GM18508 (cell line): ENCODE data around the gene CORO7.

ENCODE experiments used
- ATAC-seq: cut with Tn5 transposase; IDR thresholded peaks from one replicate; pipeline ENCODE4 v1.9.1; 2021; ENCODE audit warnings: moderate number of reproducible peaks; ENCODE audit not compliant: insufficient read depth, unreplicated experiment

CORO7 gene

GRCh38 chr16:4324492-4325252 is 91.7 kb downstream of the CORO7 start:
- no peak for ATAC-seq

- ATAC-seq: no peak
Measured at GRCh38 chr16:4323845-4324488, 92.4 kb downstream of the CORO7 start.

- ATAC-seq: no peak
Measured at GRCh38 chr16:4323071-4323844, 93.1 kb downstream of the CORO7 start.

DNA sequence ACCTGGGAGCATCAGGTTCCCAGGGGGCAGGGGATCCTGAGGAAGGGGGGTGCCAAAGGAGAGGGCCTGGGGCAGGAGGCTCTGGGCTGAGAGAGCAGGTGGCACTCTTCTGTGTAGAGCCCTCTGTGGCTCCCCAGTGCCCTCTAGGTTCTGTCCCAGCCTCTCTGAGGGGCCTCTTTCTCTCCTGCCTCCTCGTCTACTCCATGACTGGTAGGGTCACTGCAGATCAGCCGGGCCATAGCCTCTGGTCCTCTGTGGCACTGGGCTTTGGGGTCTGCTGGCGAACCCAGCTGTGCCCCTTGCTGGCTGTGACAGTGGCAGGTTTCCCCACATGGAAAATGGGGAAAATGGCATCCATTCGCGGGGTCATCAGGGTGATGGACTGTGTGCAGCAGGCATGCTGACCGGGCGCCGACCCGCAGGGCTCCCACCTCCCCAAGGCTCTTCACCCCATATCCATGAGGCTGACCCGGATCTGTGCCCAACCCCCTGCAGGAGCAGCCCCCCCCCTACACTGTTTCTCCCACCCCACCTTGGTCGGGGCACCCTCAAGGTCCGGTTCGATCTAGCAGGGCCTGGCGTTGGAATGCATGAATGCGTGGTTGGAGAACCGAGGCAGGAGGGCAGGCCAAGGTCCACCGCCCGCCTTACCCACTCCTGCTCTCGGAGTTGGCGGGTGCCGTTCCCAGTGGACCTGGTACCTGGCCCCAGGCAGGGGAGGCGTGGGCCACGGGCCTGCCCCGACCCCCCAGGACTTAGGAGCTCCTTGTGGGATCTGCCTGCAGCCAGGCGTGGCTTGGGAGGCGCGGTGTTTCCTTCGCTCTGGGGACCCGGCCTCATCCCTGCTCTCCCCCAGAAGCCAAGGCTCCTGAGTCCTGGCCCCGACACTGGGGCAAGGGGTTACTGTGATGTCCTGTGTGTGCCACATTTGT is 94.0 kb downstream of the CORO7 start:
- ATAC-seq: no peak

DNA sequence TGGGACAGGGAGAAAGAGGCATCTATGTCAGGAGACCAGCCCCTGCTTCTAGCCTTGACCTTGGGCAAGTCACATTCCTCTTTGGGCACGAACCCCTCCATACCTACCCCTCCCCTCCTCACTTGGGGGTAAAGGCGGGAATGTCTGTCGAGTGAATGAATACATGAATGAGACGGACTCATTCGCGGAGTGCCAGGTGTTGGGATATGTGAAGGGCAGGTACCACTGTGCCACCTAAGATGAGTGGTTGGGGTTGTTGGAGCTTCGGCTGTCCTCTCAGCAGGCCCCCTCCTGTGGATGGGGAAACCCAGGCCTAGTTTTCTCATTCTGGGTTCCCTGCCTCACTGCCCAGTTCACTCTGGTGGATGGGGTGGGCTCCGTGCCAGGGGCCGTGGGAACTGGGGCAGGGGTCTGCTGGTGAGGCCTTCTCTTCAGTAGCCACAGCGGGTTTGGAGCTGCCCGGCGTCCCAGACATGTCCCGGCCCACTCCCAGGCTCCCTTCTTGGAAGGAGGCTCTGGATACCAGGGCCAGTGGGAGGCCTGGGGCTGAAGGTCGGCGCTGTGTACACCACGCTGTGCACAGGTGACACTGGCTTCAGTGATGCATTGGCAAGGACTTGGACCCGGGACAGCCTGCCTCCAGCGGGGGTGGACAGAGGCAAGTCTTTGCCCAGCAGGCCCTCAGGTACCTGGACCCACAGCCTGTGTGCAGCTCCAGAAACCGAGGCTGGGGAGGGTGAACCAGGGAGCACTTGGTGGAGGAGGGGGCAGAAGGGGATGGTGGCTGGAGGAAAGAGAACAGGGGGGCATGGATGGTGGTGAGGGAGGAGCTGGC is 94.9 kb downstream of the CORO7 start:
- ATAC-seq: no peak

DNA sequence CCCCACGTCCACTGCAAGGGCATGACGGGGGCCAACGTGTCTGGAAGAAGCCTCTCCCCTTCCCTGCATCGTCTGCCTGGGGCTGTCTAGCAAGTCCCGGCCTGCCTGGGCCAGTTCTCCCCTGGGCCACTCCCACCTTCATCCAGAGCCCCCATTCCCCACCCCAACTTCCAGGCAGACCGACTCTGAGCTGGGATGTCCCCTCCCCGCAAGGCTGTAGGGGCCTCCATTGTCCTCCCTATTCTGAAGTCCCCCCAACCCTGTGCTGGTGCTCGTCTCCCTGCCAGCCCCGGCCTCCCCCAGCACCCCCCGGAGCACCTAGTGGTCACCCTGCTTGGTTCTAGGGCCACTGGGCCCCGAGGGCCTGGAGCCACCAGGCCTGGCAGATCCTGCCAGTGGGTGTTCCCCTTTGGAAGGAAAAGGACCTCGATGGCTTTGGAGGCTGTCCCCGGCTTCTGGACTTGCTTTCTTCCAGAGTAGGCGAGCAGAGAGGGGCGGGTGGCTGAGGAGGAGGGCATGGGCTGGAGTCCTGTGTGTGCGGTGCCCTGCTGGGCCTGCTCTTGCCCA is 95.7 kb downstream of the CORO7 start:
- no peak for ATAC-seq

DNA sequence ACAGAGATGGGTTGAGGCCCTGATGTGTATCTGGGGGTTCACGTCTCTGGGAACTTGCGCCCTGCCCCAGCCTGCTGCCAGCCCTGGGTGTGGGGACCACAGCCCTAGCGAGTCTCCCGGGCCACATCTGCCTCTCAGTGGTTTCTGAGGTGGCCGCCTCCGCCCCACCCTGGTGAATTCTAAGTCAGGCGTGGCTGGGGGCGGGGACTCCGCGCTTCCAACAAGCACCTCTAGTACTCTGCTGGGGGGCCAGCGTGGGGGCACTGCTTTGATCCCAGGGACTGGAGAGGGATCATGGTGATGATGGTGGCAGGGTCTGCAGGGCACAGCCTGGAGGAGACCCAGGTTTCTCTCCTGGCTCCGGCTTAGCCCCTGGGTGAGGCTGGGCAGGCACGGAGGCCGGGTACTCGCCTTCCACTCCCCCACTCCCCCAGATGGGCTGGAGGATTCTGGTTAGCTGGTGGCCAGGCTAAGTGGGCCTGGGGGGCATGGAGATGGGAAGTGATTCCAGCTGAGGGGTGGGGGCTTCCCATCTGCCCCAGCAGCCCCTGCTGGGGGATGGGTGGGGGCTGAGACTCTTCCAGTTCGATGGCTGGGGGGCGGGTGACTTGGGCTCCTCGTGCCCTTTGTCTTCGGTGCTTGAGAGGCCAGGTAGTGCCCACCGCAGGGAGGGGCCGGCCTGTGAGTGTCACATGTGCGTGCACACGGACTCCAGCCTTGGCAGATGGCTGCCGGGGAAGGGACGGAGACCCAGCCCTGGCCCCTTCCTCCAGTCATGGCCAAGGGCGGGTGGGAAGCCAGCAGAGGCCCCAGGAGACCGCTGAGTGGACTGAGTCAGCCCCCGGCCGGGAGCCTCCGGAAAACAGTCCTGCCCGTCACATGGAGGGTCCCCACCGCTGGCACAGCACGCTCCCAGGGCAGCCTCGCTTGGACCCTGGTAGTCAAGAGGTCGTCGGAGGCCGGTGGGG is 96.7 kb downstream of the CORO7 start:
- ATAC-seq: no peak

GRCh38 chr16:4318967-4319366 is 97.4 kb downstream of the CORO7 start:
- ATAC-seq: no peak

GRCh38 chr16:4318451-4318910 is 97.9 kb downstream of the CORO7 start:
- no peak for ATAC-seq

DNA sequence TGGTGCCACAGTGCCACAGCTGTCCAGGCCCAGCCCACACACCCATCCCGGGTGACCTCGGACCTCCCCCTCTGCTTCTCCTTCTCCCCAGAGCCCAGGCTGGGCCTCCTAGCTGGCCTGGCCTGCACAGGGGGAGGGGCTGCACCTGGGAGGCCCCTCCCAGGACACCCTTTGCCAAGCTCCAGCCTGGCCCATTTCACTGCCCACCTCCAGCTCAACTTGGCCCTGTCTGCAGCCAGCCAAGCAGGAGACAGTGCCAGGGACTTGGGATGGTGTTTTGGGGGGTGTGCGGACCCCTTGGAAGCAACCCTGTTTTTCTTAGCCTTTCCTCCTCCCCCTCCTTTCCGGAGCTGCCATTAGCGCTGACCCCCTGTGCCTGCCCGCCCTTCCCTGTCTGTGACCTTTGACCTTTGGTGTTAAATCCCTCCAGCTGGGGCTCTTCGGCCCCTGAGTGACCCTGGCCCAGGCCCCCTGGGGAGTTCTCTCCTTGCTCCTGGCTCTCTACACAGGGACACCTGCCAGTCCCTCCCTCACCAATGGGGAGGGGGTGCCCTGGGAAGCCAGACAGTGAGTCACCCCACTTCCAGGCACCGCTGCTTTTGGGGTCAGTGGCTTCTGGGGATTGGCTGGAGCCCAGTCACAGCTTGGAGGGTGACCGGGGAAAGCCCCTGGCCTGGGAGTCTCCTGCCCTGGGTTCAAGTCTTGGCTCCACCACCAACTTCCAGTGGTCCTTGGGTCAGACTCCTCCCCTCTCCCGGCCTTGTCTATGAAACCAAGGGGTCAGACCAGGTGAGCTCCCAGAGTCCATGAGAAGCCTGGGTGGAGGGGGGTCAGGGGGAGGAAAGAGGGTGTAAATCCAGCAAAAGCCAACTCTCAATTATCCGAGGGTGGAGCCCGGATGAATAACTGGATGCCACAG is 98.6 kb downstream of the CORO7 start:
- ATAC-seq: no peak

- ATAC-seq: no peak
Measured at GRCh38 chr16:4316864-4317531, 99.4 kb downstream of the CORO7 start.

- ATAC-seq: no peak
Measured at GRCh38 chr16:4316108-4316863, 100.1 kb downstream of the CORO7 start.

GRCh38 chr16:4315186-4316107 is 100.9 kb downstream of the CORO7 start, which contains the start of gene GLIS2:
Gene GLIS2 (plus strand): TSS chr16:4316067. CDS start chr16:4332281, 16,214 bp downstream.
- ATAC-seq: no peak

DNA sequence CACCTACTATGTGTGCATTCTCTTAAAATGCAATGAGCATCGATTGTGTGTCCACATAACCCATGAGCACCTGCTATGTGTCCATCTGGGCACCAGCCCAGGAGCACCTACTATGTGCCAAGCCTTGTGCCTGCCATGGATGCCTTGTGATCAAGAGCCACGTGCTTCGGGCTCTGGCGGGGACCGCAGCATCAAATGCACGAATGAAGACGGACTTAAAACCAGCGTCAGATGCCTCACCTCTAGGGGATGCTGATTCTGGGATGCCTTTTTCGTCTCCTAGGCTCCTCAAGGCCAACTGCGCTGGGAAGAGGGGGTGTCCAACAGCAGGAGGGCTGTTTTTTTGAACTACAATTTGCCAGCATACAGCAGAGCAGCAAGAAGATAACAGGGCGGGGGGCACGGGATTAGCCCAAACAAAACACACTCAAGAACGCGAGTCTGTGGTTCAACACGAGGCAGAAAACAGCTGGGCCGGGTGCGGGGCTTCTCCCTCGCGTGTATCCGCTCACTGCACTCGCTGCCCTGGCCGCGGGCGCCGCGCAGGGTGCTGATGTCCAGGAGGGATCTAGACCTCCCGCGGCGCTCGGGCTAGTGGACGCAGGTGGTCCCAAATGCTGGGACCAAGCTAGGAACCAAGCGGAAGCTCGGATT is 101.7 kb downstream of the CORO7 start:
- ATAC-seq: no peak
